Breast epithelium (tissue), 3 donors: ENCODE results near the gene WIZ.

Experiments used
- POLR2A ChIP-seq: fragments of 450-650 bp; IDR thresholded peaks from one replicate; pipeline ENCODE4 v1.6.1; 2016; ENCODE audit warnings: antibody characterized with exemption, mild to moderate bottlenecking, moderate library complexity
- POLR2AphosphoS5 ChIP-seq, 3 donors: sonication (generic); formaldehyde crosslinking; IDR thresholded peaks; one replicate each; pipeline ENCODE4 v1.6.1; 2017; ENCODE audit warnings: antibody characterized with exemption in 3 of 3
- TF ChIP-seq, protein P1 (sequence below), 3 donors: fragments of 450-650 bp; IDR thresholded peaks; one replicate each; pipeline ENCODE4 v1.5.1; 2016 to 2017; ENCODE audit warnings: antibody characterized with exemption in 3 of 3, mild to moderate bottlenecking in 3 of 3, moderate library complexity in 3 of 3

DNA sequence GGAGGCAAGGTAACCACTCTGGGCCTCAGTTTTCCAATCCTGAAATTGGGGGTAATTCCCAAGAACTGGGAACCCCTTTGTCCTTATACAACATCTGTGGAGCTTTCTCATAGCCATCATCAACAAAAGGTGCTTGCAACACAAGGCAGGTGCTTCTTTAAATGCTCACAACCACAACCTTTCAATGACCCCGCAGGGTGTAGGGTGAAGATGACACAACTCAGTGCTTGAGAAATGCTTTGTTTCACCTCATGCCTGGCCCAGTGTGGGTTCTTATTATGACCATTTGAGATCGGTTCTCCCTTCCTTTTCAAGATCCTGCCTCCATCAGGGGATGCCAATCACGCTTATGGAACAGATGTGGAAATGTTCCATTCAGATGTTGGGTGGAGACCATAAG, 8.4 kb downstream of the WIZ start:
- TF ChIP-seq, protein P1, sequence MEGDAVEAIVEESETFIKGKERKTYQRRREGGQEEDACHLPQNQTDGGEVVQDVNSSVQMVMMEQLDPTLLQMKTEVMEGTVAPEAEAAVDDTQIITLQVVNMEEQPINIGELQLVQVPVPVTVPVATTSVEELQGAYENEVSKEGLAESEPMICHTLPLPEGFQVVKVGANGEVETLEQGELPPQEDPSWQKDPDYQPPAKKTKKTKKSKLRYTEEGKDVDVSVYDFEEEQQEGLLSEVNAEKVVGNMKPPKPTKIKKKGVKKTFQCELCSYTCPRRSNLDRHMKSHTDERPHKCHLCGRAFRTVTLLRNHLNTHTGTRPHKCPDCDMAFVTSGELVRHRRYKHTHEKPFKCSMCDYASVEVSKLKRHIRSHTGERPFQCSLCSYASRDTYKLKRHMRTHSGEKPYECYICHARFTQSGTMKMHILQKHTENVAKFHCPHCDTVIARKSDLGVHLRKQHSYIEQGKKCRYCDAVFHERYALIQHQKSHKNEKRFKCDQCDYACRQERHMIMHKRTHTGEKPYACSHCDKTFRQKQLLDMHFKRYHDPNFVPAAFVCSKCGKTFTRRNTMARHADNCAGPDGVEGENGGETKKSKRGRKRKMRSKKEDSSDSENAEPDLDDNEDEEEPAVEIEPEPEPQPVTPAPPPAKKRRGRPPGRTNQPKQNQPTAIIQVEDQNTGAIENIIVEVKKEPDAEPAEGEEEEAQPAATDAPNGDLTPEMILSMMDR (IDR thresholded peaks at IDR 0.05) = no peak
- no peak for TF ChIP-seq POLR2AphosphoS5 (IDR thresholded peaks at IDR 0.05)
- no peak for TF ChIP-seq POLR2A
